Cardiac fibroblast (primary cell): ENCODE measurements around the gene APCDD1.

ENCODE experiments used
- DNase-seq, 2 donors: peaks; one replicate each; pipeline versions ENCODE4 v3.0.0 to v3.0.0-alpha.2; 2010; ENCODE audit warnings: low read depth in 2 of 2
- H3K4me3 ChIP-seq, 2 donors: replicated peaks in 1 of 2; 1 replicate in 1 of 2; 2 replicates in 1 of 2; pipeline ENCODE4 v1.5.1; 2011; ENCODE audit warnings: low read depth in 2 of 2, low read length in 2 of 2, mild to moderate bottlenecking in 2 of 2, moderate library complexity in 1 of 2
- TF ChIP-seq, protein P1 (sequence below): IDR thresholded peaks from one replicate; pipeline ENCODE4 v1.5.1; 2011; ENCODE audit warnings: low read depth, mild to moderate bottlenecking, low read length, inconsistent platforms

The APCDD1 gene

DNA sequence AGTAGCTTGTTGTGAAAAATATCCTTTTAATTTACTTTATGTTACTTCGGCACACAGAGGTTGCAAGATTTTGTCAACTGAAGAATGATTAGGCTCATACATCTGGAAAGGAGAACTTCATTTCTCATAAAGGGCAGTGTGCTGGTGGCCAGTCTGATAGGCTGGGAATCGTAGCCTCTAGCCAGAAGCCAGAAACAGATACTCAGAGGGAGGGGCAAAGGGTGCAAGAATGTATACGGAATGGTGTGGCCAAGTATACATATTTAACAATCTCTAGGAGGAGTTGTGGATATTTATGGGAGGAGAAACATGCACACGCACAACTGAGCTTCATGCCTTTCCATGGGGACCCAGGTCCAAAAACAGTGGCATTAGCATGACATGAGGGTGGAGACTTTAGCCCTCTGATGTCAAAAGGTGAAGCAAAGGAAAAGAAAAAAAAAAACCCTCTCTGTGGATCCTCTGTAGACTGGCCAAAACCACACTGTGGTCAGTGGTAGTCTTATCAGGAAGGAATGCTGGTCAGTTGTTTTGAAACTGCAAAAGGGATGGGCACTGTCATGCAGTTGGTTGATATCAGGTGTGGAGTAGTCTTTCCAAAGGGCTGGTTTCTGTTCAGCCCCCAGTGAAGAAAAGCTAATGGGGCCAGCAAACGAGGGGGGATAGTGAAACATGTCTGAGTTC lies 34.9 kb upstream of the APCDD1 start:
- TF ChIP-seq, protein P1, sequence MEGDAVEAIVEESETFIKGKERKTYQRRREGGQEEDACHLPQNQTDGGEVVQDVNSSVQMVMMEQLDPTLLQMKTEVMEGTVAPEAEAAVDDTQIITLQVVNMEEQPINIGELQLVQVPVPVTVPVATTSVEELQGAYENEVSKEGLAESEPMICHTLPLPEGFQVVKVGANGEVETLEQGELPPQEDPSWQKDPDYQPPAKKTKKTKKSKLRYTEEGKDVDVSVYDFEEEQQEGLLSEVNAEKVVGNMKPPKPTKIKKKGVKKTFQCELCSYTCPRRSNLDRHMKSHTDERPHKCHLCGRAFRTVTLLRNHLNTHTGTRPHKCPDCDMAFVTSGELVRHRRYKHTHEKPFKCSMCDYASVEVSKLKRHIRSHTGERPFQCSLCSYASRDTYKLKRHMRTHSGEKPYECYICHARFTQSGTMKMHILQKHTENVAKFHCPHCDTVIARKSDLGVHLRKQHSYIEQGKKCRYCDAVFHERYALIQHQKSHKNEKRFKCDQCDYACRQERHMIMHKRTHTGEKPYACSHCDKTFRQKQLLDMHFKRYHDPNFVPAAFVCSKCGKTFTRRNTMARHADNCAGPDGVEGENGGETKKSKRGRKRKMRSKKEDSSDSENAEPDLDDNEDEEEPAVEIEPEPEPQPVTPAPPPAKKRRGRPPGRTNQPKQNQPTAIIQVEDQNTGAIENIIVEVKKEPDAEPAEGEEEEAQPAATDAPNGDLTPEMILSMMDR: no peak
- peak; percentile 3 to 38 for DNase-seq
- no peak overlapping the region for H3K4me3 ChIP-seq

DNA sequence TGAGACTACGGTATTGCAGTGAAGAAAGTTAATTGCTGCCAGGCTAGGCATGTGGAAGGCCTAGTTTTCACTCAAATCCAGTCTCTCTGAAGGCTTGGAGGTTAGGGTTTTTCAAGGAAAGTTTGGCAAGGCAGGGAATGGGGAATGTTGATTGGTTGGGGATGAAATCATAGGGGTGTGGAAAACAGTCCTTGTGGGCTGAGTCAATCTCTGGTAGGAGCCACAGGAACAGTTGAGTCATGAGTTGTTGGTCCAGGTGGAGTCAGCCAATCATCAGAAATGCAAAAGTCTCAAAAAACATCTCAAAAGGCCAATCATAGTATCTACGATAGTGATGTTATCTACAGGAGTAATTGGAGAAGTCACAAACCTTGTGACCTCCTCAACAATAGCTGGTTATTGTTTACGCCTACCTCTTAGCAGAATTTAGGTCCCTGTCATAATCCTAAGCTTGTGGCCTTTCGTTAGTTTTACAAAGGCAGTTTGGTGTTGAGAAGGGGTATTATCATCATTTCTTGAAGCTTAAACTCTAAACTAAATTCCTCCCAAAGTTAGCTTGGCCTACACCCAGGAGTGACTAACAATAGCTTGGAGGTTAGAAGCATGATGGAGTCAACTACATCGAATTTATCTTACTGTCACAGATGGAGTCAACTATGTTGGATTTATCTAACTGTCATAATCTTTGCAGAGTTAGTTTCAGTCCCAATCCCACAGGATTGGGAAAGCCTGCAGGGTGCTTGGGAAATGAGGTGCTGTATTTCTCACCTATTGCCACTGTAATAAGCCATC lies 33.7 kb upstream of the APCDD1 start:
- peak; percentile 38 to 63 for DNase-seq

DNA sequence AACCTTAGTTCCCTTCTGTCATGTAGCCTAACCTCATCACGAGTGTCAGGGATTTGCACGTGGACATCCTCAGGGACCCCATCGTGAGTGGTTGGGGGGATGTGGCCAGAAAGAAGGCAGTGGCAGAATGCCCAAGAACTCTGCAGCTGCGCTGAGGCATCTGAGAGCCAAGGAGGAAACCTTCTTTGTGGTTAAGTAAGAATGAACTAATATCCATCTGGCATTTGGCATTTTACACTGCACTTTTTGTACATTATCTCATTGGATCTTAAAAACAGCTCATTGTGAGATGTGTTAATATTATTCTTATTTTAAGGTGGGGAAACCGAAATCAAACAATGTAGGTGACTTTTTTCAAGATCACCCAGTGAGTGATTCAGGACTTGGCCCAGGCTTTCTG lies 32.6 kb upstream of the APCDD1 start:
- no peak overlapping the region for H3K4me3 ChIP-seq
- peak; percentile 31 to 61 for DNase-seq
- TF ChIP-seq, protein P1: no peak

More for the DNA sequence above, 33.7 kb upstream of the APCDD1 start:
- TF ChIP-seq, protein P1: no peak
- no peak overlapping the region for H3K4me3 ChIP-seq

DNA sequence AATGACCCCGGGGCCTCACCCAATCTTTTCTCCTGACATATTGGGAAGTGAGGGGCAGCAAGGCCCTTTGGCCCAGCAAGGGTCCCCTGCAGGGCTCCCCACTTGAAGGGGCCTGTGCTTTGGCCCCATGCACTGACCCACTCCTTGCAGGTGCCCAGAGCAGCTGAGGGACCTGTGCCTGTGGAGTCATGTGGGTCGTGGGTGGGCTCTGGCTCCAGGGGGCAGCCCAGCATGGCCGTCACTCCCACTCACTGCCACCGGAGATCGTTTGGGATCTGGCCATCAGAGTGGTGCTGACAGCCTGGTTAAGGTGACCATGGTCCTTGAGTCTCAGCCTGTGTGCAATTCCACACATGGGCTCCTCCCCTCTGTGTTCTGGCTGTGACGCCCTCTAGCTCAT lies 31.7 kb upstream of the APCDD1 start:
- DNase-seq: no peak
- H3K4me3 ChIP-seq: no peak overlapping the region
- TF ChIP-seq, protein P1: no peak

DNA sequence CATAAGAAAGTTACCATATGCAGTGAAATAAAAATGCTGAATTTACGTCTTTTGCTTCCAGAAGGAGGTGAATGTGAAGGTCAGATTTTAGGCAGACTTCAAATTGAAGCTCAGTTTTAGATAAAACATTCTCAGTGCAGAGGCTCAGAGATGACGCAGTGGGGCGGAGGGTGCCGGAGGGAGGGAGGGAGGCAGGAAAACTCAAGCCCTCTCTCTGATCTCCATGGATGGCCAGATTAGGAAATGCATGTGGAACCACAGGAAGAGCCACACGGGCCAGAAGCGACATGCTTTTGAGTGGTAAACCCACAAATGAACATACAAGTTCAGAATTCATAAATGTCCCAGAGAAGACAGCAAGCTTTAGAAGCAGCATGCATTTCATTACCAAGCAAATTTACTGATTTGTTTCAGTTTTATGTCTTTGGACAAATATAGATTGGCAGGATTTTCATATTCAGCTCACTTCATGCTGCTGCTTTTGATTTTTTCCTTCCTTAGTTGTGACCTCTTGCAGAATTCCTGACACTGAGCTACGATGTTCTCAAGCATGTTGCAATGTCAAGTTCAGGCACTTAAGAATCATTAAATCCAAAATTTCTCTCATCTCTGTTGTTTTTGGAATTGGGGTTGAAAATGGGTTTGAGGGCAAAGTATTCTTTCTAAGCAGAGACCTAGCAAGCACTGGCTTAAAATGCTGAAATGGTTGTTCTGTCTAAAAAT lies 29.7 kb upstream of the APCDD1 start:
- TF ChIP-seq, protein P1: no peak
- DNase-seq: peak in 1 of 2 donors; percentile 44
- no peak overlapping the region for H3K4me3 ChIP-seq

DNA sequence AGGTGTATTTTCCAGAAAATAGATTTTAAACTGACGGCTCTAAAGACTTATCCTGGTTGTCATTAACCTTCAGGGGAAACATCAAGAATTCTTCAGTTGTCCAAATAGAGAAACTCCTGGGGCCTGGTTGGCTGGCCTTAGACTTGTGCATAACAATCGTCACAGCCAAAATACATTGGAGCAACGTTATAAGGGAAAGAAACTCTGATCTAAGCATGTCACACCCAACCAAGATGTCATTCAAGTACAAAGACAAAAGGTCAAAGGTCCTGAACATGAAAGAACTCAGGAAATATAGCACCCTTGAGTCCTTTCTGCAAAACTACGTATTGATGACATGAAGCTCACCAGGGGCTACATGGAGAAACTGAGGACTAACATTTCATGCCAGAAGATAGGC lies 23.8 kb upstream of the APCDD1 start:
- DNase-seq: no peak
- TF ChIP-seq, protein P1: no peak
- H3K4me3 ChIP-seq: no peak overlapping the region
